Thyroid gland (tissue), 4 donors: ENCODE measurements around the gene KRT39.

Experiments used
- POLR2A ChIP-seq, 2 donors: fragments of 450-650 bp; IDR thresholded peaks; one replicate each; pipeline ENCODE4 v1.6.1; 2017; ENCODE audit warnings: antibody characterized with exemption in 2 of 2, mild to moderate bottlenecking in 2 of 2, moderate library complexity in 1 of 2
- TF ChIP-seq, protein P1 (sequence below), 6 experiments: fragments of 200-600 bp in 3 of 6; fragments of 450-650 bp in 3 of 6; sonication (generic) in 3 of 6; IDR thresholded peaks; one replicate each; pipeline ENCODE4 v1.5.1; 2016 to 2019; ENCODE audit warnings: antibody characterized with exemption in 6 of 6, mild to moderate bottlenecking in 2 of 6, inconsistent platforms in 1 of 6, moderate library complexity in 1 of 6

DNA sequence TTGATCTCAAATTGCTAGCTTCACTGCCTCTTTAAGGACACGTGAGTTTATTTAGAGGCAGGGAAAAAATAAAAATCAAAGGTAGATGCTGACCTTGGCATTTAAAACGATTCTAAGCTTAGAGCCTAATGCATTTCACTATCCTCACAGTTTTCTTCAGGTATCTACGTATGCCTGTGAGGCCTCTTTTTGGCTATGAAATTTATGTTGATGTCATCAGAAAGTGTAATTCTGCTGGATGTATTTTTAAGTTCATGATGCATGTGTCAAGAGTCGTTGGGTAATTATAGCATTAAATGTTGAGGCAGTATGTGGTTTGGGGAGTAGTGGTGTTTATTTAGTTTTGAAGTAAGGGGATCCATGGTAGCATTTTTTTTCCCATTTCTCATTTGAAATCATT lies 37.2 kb upstream of the KRT39 start:
- TF ChIP-seq, protein P1, sequence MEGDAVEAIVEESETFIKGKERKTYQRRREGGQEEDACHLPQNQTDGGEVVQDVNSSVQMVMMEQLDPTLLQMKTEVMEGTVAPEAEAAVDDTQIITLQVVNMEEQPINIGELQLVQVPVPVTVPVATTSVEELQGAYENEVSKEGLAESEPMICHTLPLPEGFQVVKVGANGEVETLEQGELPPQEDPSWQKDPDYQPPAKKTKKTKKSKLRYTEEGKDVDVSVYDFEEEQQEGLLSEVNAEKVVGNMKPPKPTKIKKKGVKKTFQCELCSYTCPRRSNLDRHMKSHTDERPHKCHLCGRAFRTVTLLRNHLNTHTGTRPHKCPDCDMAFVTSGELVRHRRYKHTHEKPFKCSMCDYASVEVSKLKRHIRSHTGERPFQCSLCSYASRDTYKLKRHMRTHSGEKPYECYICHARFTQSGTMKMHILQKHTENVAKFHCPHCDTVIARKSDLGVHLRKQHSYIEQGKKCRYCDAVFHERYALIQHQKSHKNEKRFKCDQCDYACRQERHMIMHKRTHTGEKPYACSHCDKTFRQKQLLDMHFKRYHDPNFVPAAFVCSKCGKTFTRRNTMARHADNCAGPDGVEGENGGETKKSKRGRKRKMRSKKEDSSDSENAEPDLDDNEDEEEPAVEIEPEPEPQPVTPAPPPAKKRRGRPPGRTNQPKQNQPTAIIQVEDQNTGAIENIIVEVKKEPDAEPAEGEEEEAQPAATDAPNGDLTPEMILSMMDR (IDR thresholded peaks at IDR 0.05) = no peak
- TF ChIP-seq POLR2A (IDR thresholded peaks at IDR 0.05) = no peak
